ENCODE measurements around the gene KLHL42.

GRCh38 chr12:27806259-27806658, 26.2 kb downstream of the KLHL42 start:
- TF ChIP-seq POLR2AphosphoS5 (IDR thresholded peaks at IDR 0.05; ENCODE audit: borderline replicate concordance, low read depth, low read length) (no peak), EZH2 (IDR thresholded peaks at IDR 0.05) (no peak)

All from SK-N-MC (cell line).